Right renal pelvis (tissue), 4 donors: ENCODE measurements around the gene MUC5B. TPM values are rescaled to one million over a fixed set of nuclear protein-coding genes. Genes with fewer than 3 reads are reported as not detected.

Source experiments
- DNase-seq, 4 donors: peaks; one replicate each; pipeline ENCODE4 v3.0.0-alpha.2; 2013; ENCODE audit warnings: low read depth in 4 of 4, low spot score in 3 of 4, missing footprints in 1 of 4
- polyA plus RNA-seq, 4 donors: library from polyadenylated mRNA; unstranded; fragments of 120-200 nt; gene quantifications; one replicate each; pipeline ENCODE4 v1.2.1, GENCODE V29; 2013; ENCODE audit not compliant: insufficient read length in 4 of 4

MUC5B gene
- polyA plus RNA-seq, 4 donors: 0.01 to 0.05 (median 0.04) TPM; not detected in 1

- DNase-seq: no peak
Measured at GRCh38 chr11:1230456-1231395, 7.9 kb downstream of the MUC5B start.

DNA sequence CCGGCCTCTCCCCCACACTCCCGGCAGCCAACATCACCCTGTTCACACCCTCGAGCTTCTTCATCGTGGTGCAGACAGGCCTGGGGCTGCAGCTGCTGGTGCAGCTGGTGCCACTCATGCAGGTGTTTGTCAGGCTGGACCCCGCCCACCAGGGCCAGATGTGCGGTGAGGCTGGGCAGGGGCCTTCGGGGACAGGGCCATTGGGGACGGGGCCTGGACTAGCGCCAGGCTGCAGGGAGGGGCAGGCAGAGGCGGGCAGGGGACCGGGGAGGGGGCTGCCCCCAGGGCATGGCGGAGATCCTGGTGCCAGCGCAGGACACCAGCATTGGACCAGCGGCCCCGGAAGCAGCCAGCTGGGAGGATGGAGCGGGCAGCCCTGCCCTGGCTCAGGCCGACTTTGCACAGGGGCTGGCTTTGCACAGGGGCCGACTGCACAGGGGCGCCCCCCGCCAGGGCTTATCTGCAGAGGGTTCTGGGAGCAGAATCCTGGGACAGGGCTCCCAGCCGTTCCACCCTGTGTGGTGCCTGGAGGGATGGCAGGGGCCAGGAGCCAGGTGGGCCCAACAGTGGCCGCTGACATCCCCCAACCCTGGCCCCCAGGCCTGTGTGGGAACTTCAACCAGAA, 8.6 kb downstream of the MUC5B start:
- no peak for DNase-seq

- DNase-seq: no peak
Measured at GRCh38 chr11:1232021-1232882, 9.4 kb downstream of the MUC5B start.

GRCh38 chr11:1232883-1233321, 10.0 kb downstream of the MUC5B start:
- DNase-seq: no peak

DNA sequence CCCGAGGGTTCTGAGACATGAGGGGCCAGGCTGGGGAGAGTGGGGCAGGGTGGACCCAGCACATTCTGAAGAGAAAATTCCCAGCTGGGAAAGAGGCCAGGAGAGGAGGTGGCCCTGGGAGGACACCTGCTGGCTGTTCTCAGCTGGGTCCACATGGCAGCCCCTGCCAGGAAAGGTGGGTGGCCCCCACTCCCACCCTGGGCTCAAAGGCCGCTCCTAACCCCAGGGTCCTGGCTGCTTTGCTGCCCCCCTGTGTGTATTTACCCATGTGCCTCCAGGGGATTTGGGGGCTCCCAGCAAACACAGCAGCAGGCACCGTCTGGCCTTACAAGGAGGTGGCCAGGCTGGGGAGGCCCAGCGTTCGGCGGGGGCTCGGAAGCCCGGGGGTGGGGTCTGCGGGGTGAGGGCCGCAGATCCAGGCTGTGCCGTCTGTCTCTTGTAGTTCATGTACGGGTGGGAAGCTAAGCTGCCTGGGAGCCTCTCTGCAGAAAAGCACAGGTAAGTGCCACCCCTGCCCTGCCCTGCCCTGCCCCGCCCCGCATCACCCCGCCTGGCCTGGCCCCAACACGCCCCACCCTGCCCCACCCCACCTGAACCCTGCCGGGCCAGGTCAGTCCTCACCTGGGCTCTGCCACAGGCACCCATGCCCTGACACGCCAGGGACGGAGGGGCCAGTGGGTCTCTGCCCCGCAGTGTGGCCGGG, 10.6 kb downstream of the MUC5B start:
- DNase-seq: no peak

DNA sequence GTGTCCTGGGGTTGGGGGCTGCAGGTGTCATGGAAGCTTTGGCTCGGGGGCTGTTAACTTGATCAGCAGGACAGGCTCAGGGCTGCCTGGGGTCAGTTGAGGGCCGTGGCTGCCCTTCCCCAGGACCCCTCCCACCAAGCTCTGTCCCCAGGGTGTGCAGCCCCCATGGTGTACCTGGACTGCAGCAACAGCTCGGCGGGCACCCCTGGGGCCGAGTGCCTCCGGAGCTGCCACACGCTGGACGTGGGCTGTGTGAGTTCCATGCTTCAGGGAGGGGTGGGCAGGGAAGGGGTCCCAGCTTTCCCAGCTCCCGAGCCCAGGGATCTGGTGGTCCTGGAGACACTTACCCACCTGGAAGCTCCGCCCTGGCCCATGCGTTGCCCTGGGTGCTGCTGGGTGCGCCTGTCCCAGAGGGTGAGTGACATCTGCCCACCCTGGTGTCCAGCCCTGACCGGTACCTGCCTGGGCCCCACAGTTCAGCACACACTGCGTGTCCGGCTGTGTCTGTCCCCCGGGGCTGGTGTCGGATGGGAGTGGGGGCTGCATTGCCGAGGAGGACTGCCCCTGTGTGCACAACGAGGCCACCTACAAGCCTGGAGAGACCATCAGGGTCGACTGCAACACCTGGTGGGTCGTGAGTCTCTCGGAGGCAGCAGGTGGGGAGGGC, 11.3 kb downstream of the MUC5B start:
- DNase-seq: no peak

DNA sequence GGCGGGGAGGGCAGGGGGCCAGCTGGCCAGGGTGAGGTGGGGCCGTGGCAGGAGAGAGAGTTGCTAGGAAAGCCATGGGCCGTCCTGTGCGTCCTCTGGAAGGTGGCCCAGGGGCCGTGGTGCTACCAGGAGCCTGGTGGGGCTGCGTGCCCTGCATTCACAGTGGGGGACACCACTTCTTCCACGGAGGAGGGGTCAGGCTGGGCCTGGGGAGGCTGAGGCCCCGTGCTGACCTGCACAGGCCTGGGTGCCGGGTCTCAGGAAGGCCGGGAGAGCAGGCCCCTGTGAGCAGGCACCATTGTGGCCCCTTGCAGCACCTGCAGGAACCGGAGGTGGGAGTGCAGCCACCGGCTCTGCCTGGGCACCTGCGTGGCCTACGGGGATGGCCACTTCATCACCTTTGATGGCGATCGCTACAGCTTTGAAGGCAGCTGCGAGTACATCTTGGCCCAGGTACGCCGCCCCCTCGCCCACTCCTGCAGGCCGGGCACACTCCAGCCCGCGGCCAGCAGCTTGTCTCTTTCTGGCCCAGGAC, 12.0 kb downstream of the MUC5B start:
- DNase-seq: no peak

- no peak for DNase-seq
Measured at GRCh38 chr11:1235306-1235900, 12.5 kb downstream of the MUC5B start.

GRCh38 chr11:1235901-1236315, 13.0 kb downstream of the MUC5B start:
- DNase-seq: no peak

GRCh38 chr11:1236316-1237127, 13.7 kb downstream of the MUC5B start:
- DNase-seq: no peak

DNA sequence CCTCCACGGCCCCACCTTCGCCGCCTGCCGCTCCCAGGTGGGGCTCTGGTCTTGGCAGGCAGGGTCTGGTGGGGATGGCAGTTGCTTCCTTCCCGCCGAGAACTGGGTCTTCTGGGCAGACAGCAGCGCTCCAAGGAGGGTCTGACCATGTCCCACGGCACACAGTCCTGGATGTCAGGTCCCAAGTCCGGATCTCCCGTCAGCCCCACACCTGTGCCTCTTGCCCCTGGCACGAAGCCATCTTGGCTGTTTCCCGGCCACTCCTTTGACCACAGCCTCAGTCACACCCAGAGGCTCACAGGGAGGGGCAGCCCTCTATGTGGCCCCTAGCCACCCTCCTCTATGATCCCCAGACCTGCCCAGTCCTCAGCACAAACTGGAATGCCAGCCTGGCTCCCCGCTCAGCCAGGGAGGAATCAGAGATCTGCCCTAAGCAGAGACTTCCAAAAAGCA, 14.3 kb downstream of the MUC5B start:
- DNase-seq: no peak

DNA sequence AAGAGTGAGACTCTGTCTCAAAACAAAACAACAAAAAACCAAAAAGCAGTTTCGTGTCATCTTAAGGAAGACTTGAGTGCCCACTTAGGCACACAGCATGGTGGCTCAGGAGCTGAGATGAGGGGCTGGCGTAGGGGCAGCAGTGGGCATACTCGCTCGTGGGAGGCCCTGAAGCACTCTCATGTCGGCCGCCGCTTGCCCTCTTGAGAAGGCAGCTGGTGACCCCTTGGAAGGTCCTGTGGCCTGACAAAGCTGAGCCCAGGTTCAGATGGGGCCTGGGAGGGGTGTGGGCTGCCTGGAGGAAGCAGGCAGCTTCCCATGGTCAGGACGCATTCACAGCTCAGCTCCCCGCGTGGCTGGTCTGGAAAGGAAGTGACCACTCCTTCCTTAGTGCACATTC, 15.0 kb downstream of the MUC5B start:
- DNase-seq: no peak

DNA sequence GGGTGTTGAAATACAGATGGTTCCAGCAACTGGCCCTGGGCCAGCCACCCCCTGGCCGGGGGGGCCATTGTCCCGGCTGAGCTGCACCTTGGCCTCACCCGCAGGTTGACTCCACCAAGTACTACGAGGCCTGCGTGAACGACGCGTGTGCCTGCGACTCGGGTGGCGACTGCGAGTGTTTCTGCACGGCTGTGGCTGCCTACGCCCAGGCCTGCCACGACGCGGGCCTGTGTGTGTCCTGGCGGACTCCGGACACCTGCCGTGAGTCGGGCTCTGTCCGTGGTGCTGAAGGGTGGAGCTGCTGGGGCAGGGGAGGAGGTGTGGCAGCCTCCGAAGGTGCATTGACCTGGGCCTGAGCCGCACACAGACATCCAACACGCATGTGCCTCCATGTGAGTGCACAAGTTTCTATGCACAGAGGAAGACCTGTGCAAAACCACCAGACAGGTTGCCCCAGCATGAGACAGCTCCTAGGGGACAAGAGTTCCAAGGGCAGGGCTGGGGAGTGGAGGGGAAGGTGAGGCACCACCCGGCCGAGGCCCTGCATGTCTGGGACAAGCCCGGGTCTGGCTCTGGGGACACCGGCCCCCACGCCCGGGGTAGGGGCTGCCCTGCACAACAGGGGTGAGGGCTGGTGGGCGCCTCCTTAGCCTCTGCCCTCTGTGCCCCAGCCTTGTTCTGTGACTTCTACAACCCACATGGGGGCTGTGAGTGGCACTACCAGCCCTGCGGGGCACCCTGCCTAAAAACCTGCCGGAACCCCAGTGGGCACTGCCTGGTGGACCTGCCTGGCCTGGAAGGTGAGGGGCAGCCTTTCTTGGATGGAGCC, 16.1 kb downstream of the MUC5B start:
- DNase-seq: peak in 2 of 4 donors; percentile 39 to 42

GRCh38 chr11:1239596-1240205, 16.8 kb downstream of the MUC5B start:
- no peak for DNase-seq

GRCh38 chr11:1240771-1241170, 17.9 kb downstream of the MUC5B start:
- DNase-seq: no peak

DNA sequence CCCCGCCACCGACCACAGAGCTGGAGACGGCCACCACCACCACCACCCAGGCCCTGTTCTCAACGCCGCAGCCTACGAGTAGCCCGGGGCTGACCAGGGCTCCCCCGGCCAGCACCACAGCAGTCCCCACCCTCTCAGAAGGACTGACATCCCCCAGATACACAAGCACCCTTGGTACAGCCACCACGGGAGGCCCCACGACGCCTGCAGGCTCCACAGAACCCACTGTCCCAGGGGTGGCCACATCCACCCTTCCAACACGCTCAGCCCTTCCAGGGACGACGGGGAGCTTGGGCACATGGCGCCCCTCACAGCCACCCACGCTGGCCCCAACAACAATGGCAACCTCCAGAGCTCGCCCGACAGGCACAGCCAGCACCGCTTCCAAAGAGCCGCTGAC, 18.8 kb downstream of the MUC5B start:
- DNase-seq: no peak

- no peak for DNase-seq
Measured at GRCh38 chr11:1242289-1242688, 19.4 kb downstream of the MUC5B start.
